ENCODE results near the gene NEK6.

NEK6 gene

GRCh38 chr9:124215956-124216355, 41.8 kb upstream of the NEK6 start:
- 0 out of 2 replicates have a peak, but pooled peaks cover 5% of the 10 kb centered on the region for H3K4me1 ChIP-seq (ENCODE audit: control insufficient read depth, insufficient read depth, low read length)
- no peaks in the 10 kb centered on the region for H3K9me3 ChIP-seq (ENCODE audit: control insufficient read depth, insufficient read depth, low read length)
- no peak overlapping the region for H3K27ac ChIP-seq (ENCODE audit: low read depth, low read length)
- H3K4me3 ChIP-seq (ENCODE audit: low read depth, low read length) = no peak overlapping the region
- no peak overlapping the region for H3K9ac ChIP-seq (ENCODE audit: low read depth, low read length)
- no peaks in the 10 kb centered on the region for H3K27me3 ChIP-seq (ENCODE audit: control insufficient read depth, insufficient read depth, low read length)
- H3K36me3 ChIP-seq (ENCODE audit: control insufficient read depth, insufficient read depth, low read length) = no peaks in the 10 kb centered on the region

- Histone ChIP-seq H3K36me3 (ENCODE audit: control insufficient read depth, insufficient read depth, low read length) (no peaks in the 10 kb centered on the region), H3K4me1 (ENCODE audit: control insufficient read depth, insufficient read depth, low read length) (0 out of 2 replicates have a peak, but pooled peaks cover 5% of the 10 kb centered on the region), H3K9me3 (ENCODE audit: control insufficient read depth, insufficient read depth, low read length) (no peaks in the 10 kb centered on the region), H3K9ac (ENCODE audit: low read depth, low read length) (no peak overlapping the region), H3K4me3 (ENCODE audit: low read depth, low read length) (no peak overlapping the region), H3K27ac (ENCODE audit: low read depth, low read length) (no peak overlapping the region), H3K27me3 (ENCODE audit: control insufficient read depth, insufficient read depth, low read length) (no peaks in the 10 kb centered on the region)
These were observed 41.1 kb upstream of the NEK6 start for GRCh38 chr9:124216474-124217176.

- H3K27me3 ChIP-seq (ENCODE audit: control insufficient read depth, insufficient read depth, low read length) = no peaks in the 10 kb centered on the region
- H3K9ac ChIP-seq (ENCODE audit: low read depth, low read length) = no peak overlapping the region
- no peak overlapping the region for H3K4me3 ChIP-seq (ENCODE audit: low read depth, low read length)
- H3K27ac ChIP-seq (ENCODE audit: low read depth, low read length) = no peak overlapping the region
- H3K36me3 ChIP-seq (ENCODE audit: control insufficient read depth, insufficient read depth, low read length) = no peaks in the 10 kb centered on the region
- no peaks in the 10 kb centered on the region for H3K9me3 ChIP-seq (ENCODE audit: control insufficient read depth, insufficient read depth, low read length)
- H3K4me1 ChIP-seq (ENCODE audit: control insufficient read depth, insufficient read depth, low read length) = no peaks in the 10 kb centered on the region
These were observed 39.8 kb upstream of the NEK6 start for GRCh38 chr9:124217836-124218437.

GRCh38 chr9:124218438-124218982, 39.2 kb upstream of the NEK6 start:
- Histone ChIP-seq H3K36me3 (ENCODE audit: control insufficient read depth, insufficient read depth, low read length) (no peaks in the 10 kb centered on the region), H3K27me3 (ENCODE audit: control insufficient read depth, insufficient read depth, low read length) (no peaks in the 10 kb centered on the region), H3K27ac (ENCODE audit: low read depth, low read length) (no peak overlapping the region), H3K4me1 (ENCODE audit: control insufficient read depth, insufficient read depth, low read length) (no peaks in the 10 kb centered on the region), H3K9ac (ENCODE audit: low read depth, low read length) (no peak overlapping the region), H3K4me3 (ENCODE audit: low read depth, low read length) (no peak overlapping the region), H3K9me3 (ENCODE audit: control insufficient read depth, insufficient read depth, low read length) (no peaks in the 10 kb centered on the region)

- H3K4me1 ChIP-seq (ENCODE audit: control insufficient read depth, insufficient read depth, low read length) = no peaks in the 10 kb centered on the region
- H3K4me3 ChIP-seq (ENCODE audit: low read depth, low read length) = no peak overlapping the region
- no peak overlapping the region for H3K9ac ChIP-seq (ENCODE audit: low read depth, low read length)
- H3K27ac ChIP-seq (ENCODE audit: low read depth, low read length) = no peak overlapping the region
- no peaks in the 10 kb centered on the region for H3K27me3 ChIP-seq (ENCODE audit: control insufficient read depth, insufficient read depth, low read length)
- H3K9me3 ChIP-seq (ENCODE audit: control insufficient read depth, insufficient read depth, low read length) = no peaks in the 10 kb centered on the region
- H3K36me3 ChIP-seq (ENCODE audit: control insufficient read depth, insufficient read depth, low read length) = no peaks in the 10 kb centered on the region
These were observed 38.7 kb upstream of the NEK6 start for GRCh38 chr9:124218987-124219461.

GRCh38 chr9:124220946-124221451, 36.8 kb upstream of the NEK6 start:
- Histone ChIP-seq H3K27ac (ENCODE audit: low read depth, low read length) (no peak overlapping the region), H3K9me3 (ENCODE audit: control insufficient read depth, insufficient read depth, low read length) (no peaks in the 10 kb centered on the region), H3K9ac (ENCODE audit: low read depth, low read length) (no peak overlapping the region), H3K36me3 (ENCODE audit: control insufficient read depth, insufficient read depth, low read length) (no peaks in the 10 kb centered on the region), H3K4me3 (ENCODE audit: low read depth, low read length) (no peak overlapping the region), H3K4me1 (ENCODE audit: control insufficient read depth, insufficient read depth, low read length) (no peaks in the 10 kb centered on the region), H3K27me3 (ENCODE audit: control insufficient read depth, insufficient read depth, low read length) (no peaks in the 10 kb centered on the region)

GRCh38 chr9:124221676-124222075, 36.1 kb upstream of the NEK6 start:
- H3K27ac ChIP-seq (ENCODE audit: low read depth, low read length) = no peak overlapping the region

GRCh38 chr9:124222109-124222508, 35.6 kb upstream of the NEK6 start:
- Histone ChIP-seq H3K27ac (ENCODE audit: low read depth, low read length) (no peak overlapping the region), H3K9me3 (ENCODE audit: control insufficient read depth, insufficient read depth, low read length) (no peaks in the 10 kb centered on the region), H3K36me3 (ENCODE audit: control insufficient read depth, insufficient read depth, low read length) (no peaks in the 10 kb centered on the region), H3K4me1 (ENCODE audit: control insufficient read depth, insufficient read depth, low read length) (no peaks in the 10 kb centered on the region), H3K9ac (ENCODE audit: low read depth, low read length) (no peak overlapping the region), H3K4me3 (ENCODE audit: low read depth, low read length) (no peak overlapping the region), H3K27me3 (ENCODE audit: control insufficient read depth, insufficient read depth, low read length) (no peaks in the 10 kb centered on the region)

More at GRCh38 chr9:124221676-124222075, 36.1 kb upstream of the NEK6 start:
- Histone ChIP-seq H3K9ac (ENCODE audit: low read depth, low read length) (no peak overlapping the region), H3K4me1 (ENCODE audit: control insufficient read depth, insufficient read depth, low read length) (no peaks in the 10 kb centered on the region), H3K36me3 (ENCODE audit: control insufficient read depth, insufficient read depth, low read length) (no peaks in the 10 kb centered on the region), H3K27me3 (ENCODE audit: control insufficient read depth, insufficient read depth, low read length) (no peaks in the 10 kb centered on the region), H3K9me3 (ENCODE audit: control insufficient read depth, insufficient read depth, low read length) (no peaks in the 10 kb centered on the region), H3K4me3 (ENCODE audit: low read depth, low read length) (no peak overlapping the region)

- Histone ChIP-seq H3K9ac (ENCODE audit: low read depth, low read length) (no peak overlapping the region), H3K4me1 (ENCODE audit: control insufficient read depth, insufficient read depth, low read length) (no peaks in the 10 kb centered on the region), H3K4me3 (ENCODE audit: low read depth, low read length) (no peak overlapping the region), H3K36me3 (ENCODE audit: control insufficient read depth, insufficient read depth, low read length) (no peaks in the 10 kb centered on the region), H3K9me3 (ENCODE audit: control insufficient read depth, insufficient read depth, low read length) (no peaks in the 10 kb centered on the region), H3K27me3 (ENCODE audit: control insufficient read depth, insufficient read depth, low read length) (no peaks in the 10 kb centered on the region), H3K27ac (ENCODE audit: low read depth, low read length) (no peak overlapping the region)
These were observed 34.6 kb upstream of the NEK6 start for GRCh38 chr9:124222918-124223720.

- no peak overlapping the region for H3K27ac ChIP-seq (ENCODE audit: low read depth, low read length)
- H3K9me3 ChIP-seq (ENCODE audit: control insufficient read depth, insufficient read depth, low read length) = no peaks in the 10 kb centered on the region
- no peaks in the 10 kb centered on the region for H3K4me1 ChIP-seq (ENCODE audit: control insufficient read depth, insufficient read depth, low read length)
These were observed 31.8 kb upstream of the NEK6 start for GRCh38 chr9:124225945-124226344.

More at GRCh38 chr9:124225945-124226344, 31.8 kb upstream of the NEK6 start:
- H3K27me3 ChIP-seq (ENCODE audit: control insufficient read depth, insufficient read depth, low read length) = no peaks in the 10 kb centered on the region
- H3K36me3 ChIP-seq (ENCODE audit: control insufficient read depth, insufficient read depth, low read length) = no peaks in the 10 kb centered on the region
- H3K4me3 ChIP-seq (ENCODE audit: low read depth, low read length) = no peak overlapping the region
- no peak overlapping the region for H3K9ac ChIP-seq (ENCODE audit: low read depth, low read length)

Data from HUES48 (cell line).